GM19193 (cell line): ENCODE data around the gene PRR3.

ENCODE experiments used
- POLR2A ChIP-seq: IDR thresholded peaks from 4 replicates; pipeline ENCODE4 v1.6.1; 2011; ENCODE audit not compliant: insufficient read depth, insufficient read length; ENCODE audit errors: extremely low read depth

Gene PRR3, protein sequence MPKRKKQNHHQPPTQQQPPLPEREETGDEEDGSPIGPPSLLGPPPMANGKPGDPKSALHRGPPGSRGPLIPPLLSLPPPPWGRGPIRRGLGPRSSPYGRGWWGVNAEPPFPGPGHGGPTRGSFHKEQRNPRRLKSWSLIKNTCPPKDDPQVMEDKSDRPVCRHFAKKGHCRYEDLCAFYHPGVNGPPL

DNA sequence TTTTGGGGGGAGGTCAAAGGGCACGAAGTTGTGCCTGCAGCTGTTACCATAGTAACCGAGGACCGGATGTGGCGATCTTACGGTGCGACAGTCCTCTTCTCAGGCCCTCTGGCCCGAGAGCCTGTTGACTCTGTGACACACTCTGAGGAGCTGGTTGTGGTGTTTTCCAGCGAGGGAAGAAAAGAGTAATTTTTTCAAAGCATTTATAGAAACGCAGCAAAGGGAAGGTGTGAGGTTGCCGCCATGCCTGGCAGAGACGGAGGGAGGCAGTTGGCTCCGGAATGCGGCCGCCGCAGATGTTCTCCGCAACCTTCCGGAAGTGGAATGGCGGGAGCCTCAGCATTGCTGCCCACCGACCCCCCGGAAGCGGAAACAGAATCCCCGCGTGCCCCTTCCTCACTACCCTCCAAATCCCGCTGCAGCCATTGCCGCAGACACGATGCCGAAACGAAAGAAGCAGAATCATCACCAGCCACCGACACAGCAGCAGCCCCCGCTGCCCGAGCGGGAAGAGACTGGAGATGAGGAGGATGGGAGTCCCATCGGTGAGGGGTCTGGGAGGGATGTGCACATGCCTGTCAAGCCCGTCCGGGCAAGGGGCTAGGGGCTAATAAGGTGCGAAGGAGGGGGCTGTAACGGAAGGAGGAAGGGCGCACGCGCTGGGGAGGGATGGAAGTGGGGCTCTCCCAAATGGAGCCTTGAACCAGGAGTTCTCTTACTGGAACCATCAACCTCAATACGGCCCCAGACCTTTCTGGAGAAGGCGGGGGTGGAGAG, at the start of gene PRR3:
Gene PRR3 (plus strand): TSS at position 390 of the 777 bp plus-strand sequence. CDS start 50 bp downstream, at position 440.
- TF ChIP-seq POLR2A: peak; percentile 69

DNA sequence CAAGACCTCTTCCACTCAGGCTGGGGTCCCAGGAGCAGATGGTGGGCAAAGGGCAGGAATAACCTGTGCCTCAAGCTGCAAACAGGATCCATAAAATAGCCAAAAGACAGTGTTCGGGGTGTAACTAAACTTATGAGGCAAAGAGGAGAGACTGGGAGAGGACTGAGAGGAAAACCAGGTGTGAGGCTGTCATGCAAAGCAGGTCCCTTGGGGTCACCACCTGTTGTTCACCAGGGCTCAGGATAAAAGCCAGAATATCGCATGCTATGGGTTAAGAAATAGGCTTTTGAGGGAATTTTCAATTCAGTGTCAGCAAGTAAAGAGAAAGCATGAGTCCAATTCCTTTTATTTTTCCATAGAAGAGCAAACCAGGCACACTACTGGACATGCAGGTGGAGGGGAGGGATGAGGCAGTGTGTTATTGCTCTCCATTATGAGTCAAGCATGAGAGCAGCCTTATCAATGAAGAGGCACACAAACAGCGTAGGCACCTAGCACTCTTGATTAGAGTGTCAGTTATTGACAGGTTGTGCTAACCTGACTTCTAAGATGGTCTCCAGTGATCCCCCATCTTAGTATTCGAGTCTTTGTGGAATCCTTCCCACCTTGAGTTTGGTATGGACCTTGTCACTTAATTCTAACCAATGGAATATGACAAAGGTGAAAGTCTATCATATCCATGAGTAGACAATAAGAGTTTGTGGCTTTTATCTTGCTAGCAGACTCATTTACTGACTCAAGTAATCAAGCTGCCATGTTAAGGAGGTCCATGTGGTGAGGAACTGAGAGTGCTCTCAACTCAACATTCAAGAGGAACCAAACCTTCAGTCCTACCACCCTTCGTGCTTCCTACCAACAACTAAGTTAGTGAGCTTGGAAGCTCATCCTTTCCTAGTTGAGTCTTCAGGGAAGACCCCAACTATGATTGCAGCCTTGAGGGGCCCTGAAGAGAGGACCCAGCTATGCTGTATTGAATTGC, 49.0 kb upstream of the PRR3 start:
- no peak for TF ChIP-seq POLR2A

DNA sequence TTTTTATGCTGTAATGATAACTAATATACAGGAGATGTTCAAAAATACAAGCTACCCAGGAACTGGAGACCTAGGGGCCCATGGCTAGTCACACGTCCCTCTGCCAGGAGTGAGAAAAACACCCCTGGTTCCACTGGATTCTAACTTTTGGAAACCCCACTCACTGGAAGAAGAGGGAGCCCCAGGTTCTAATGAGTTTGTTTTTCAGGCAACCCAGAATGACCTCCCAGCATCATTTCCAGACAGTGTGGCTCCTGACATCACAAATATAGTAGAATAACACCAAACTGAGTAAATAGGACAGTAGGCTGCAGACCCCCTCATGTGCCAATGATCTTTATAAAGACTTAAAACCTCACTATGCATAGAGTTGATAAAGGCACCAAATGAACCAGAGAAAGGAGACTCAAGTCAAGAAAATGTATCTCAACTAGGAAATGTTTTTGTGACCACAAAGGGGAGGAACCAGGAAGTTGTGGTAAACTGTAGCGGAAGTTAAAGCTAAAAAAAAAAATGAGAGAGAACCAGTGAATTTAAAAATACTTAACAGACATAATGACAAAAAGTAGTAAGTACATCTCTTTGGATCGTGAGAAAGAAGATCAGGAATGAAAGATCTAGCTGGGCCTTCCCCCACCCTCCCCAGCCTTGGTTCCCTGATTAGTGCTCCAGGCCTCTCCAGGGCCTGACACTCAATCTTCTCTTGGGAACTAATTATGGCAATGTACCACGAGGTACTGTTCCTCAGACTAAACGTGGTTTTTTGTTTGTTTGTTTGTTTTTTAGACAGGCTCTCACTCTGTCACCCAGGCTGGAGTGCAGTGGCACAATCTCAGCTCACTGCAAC, 48.0 kb upstream of the PRR3 start:
- TF ChIP-seq POLR2A: no peak

DNA sequence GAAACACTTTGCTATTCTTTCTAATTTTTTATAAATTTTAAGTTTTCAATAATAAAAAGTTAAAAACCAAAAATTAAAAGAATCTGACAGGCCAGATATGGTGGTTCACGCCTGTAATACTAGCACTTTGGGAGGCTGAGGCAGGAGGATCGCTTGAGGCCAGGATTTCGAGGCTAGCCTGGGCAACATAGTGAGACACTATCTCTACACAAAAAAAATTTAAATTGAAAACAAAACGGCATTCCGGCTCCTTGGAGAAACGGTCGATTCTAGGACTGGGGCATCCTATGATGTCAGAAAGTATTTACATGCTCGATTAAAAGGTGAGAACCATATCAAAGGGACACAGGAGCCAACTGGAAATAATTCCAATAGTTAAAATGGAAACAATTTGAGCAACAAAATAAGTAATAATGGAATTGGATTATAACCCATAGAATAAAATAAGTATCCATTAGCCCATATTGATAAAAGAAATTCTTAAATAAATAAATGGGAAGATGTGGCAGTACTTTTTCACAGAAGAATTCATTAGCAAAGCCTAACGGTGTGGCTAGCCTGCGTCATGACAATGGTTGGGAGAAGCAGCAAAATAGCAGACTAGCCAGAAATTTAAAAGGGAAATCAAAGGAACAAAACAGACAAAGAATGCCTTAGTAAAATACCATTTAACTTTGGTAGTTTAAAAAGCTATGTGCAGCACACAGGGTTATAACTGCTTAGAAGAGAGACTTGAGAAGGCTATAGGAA, 46.5 kb upstream of the PRR3 start:
- TF ChIP-seq POLR2A: no peak

DNA sequence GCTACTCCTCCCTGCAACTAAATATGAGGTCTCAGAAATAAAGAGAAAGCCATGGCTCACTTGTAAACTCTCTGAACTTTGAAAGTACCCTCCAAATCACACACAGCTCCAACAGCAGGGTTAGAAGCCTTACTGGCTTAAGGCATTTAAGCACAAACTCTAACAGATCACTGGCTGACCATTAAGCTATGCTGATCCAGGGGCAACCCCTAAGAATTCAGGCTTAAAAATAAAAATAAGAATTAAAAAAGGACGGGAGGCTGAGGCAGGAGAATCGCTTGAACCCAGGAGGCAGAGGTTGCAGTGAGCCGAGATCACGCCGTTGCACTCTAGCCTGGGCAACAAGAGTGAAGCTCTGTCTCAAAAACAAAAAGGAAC, 45.9 kb upstream of the PRR3 start:
- TF ChIP-seq POLR2A: no peak

DNA sequence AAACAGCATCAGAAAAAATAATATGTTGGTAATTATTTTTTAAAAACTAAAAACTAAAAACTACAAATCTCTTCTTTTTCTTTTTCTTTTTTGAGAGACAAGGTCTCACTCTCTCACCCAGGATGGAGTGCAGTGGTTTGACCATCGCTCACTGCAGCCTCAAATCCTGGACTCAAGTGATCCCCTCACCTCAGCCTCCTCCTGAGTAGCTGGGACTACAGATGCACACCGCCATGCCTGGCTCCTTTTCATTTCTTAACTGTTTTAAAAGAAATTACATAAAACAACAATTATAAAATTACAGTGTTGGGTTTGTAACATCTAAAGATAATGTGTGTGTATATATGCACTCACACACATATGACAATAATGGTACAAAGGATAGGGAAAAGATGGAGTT, 43.6 kb upstream of the PRR3 start:
- TF ChIP-seq POLR2A: no peak

DNA sequence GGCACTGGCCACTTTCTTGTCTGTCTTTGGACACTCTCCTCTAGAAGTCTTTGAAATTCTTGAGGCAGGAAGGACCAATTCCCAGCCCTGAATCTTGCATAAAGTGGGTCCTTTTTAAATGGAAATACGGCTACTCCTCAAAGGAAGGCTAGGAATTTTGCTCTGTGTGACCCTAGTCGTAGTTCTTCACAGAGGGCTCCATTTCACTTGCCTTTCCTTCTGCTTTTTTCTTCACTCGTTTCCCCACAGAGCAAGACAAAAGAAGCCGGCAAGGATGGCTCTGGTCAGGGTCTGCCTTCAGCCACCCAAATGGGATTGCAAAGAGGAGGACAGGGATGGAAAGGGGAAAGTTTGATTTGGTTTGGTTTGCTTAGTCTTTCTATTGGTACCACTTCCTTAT, 42.0 kb upstream of the PRR3 start:
- no peak for TF ChIP-seq POLR2A

DNA sequence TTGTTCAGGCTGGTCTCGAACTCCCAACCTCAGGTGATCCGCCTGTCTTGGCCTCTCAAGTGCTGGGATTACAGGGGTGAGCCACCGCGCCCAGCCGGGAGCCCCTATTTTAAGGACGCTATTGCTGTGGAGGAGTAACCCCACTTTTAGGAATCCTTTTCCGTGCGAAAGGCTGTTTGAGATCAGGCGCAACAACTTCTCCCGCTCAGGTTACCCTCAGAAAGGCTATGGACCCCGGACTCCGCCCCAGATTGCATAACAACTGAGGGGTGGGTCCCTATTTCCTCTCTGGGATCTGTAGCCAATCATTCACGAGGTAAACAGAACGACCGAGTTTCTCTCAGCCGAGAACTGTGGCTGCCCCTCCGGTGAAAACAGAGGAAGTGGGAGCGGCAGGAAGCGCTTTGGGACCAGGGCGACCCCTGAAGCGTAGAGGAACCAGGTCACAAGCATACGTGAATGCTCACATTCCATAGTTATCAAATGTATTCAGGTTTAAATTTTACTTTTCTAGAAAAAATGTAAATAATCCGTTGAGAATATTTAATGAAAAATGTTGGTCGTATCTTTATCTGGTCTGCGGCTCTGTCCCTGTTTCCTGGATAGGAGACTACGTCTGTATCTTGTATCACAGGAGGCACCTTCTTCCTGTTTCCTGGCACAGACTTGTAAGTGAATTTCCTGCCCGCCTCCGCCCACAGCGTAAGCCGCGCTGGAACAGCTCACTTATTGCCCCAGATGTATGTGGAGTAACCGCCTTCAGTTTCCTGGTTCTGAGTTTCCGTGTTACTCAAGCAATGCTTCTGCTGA, 40.9 kb upstream of the PRR3 start:
- peak; percentile 67 for TF ChIP-seq POLR2A

DNA sequence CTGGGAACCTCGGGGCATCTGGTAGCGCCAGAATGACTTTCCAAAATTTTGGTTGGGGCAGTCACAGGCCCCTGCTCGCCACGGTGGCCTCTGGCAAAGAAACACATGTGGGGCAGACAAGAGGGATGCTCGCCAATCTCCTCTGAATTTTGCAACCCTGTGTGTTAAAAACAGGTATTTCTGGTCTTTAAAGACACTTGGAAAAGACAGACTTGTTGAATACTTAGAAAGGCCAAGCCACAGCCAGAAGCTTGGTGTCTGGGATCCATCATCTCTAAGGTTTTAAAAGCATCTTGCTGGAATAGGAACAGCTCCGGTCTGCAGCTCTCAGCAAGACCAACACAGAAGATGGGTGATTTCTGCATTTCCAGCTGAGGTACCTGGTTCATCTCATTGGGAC, 36.6 kb upstream of the PRR3 start:
- TF ChIP-seq POLR2A: no peak

DNA sequence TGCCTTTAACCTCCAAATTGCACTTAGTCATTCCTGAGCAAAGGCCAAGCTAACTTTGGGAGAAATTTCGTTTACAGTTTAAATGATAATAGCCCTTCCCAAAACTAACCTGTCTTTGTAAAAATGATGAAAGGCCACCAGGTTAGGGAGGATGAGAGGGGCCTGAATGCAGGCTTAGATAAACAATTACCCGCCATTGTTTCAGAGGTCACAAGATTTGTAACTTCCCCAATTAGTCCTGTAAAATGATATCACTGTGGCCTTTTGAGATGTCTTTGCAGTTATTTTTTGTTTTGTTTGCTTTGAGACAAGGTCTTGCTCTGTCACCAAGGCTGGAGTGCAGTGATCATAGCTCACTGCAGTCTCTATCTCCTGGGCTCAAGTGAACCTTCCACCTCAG, 27.1 kb upstream of the PRR3 start:
- TF ChIP-seq POLR2A: no peak

DNA sequence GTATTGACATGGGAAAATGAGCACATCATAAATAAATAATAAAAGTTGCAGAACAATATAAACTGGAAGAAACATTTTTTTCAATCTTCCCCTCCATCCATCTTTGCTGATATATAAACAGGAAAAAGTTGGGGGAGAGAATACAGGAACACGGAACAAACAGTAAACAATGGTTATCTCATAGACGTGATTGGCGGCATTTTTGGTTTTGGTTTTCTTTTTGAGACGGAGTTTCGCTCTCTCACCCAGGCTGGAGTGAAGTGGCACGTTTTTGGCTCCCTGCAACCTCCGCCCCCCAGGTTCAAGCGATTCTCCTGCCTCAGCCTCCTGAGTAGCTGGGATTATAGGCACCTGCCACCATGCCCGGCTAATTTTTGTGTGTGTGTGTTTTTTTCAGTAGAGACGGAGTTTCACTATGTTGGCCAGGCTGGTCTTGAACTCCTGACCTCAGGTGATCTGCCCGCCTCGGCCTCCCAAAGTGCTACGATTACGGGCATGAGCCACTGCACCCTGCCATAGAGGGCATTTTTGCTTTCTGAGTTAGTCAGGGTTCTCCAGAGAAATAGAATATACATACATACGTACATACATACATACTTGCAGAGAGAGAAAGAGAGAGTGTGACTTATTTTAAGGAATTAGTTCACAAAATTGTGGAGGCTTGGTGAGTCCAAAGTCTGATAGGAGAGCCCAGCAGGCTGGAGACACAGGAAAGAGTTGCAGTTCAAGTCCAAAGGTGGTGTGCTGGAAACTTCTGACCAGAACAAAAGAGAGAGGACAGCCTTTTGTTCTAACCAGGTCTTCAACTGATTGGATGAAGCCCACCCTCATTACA, 23.4 kb upstream of the PRR3 start:
- no peak for TF ChIP-seq POLR2A

DNA sequence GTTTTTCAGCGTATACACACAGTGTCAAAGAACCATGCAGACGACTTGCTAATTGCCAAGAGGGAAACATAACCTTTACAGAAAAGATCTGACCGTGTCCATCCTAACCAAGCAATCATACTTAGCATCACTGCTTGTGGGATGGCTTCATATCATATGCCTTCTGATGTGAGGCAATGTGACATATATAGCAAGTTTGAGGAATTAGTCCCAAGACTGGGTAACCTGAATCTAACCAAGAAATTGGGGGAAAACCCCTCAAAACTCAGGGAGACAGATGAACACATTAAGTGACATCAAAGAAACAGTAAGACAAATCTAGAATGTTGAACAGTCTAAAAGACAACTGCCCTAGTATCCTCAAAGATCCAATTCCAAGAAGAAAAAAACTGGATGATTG, 19.2 kb upstream of the PRR3 start:
- TF ChIP-seq POLR2A: no peak
